Measurements from ENCODE around the gene IPCEF1.

- TF ChIP-seq, protein P1, sequence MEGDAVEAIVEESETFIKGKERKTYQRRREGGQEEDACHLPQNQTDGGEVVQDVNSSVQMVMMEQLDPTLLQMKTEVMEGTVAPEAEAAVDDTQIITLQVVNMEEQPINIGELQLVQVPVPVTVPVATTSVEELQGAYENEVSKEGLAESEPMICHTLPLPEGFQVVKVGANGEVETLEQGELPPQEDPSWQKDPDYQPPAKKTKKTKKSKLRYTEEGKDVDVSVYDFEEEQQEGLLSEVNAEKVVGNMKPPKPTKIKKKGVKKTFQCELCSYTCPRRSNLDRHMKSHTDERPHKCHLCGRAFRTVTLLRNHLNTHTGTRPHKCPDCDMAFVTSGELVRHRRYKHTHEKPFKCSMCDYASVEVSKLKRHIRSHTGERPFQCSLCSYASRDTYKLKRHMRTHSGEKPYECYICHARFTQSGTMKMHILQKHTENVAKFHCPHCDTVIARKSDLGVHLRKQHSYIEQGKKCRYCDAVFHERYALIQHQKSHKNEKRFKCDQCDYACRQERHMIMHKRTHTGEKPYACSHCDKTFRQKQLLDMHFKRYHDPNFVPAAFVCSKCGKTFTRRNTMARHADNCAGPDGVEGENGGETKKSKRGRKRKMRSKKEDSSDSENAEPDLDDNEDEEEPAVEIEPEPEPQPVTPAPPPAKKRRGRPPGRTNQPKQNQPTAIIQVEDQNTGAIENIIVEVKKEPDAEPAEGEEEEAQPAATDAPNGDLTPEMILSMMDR (IDR thresholded peaks at IDR 0.05; ENCODE audit: low read depth, low read length), result no peak
- TF ChIP-seq POLR2A (IDR thresholded peaks at IDR 0.05; ENCODE audit: extremely low read depth, insufficient read length) (no peak), MYC (IDR thresholded peaks at IDR 0.05; ENCODE audit: low read depth, low read length) (no peak)
- TF ChIP-seq, protein P2, sequence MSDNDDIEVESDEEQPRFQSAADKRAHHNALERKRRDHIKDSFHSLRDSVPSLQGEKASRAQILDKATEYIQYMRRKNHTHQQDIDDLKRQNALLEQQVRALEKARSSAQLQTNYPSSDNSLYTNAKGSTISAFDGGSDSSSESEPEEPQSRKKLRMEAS (IDR thresholded peaks at IDR 0.05; ENCODE audit: low read depth, low read length), result no peak
Measured at GRCh38 chr6:154164397-154164796, 192.2 kb downstream of the IPCEF1 start.

Data from NB4 (cell line).